HEK293 (cell line): Measurements from ENCODE around the gene LIG3.

Experiments used
- BCL11A ChIP-seq: fragments of 450-650 bp; formaldehyde crosslinking; IDR thresholded peaks from 2 replicates; pipeline ENCODE4 v1.5.1; 2016; ENCODE audit warnings: low read depth, missing biosample characterization, missing genetic modification characterization
- GFI1B ChIP-seq: fragments of 450-650 bp; formaldehyde crosslinking; IDR thresholded peaks from 2 replicates; pipeline ENCODE4 v1.5.1; 2016; ENCODE audit warnings: missing biosample characterization, missing genetic modification characterization
- HOXA7 ChIP-seq: sonication (generic); formaldehyde crosslinking; IDR thresholded peaks from 2 replicates; pipeline ENCODE4 v1.8.1; 2022; ENCODE audit warnings: missing genetic modification reagents, borderline replicate concordance
- KLF16 ChIP-seq: fragments of 450-650 bp; formaldehyde crosslinking; IDR thresholded peaks from 2 replicates; pipeline ENCODE4 v1.5.1; 2017; ENCODE audit warnings: missing biosample characterization, missing genetic modification characterization
- KLF8 ChIP-seq: fragments of 450-650 bp; formaldehyde crosslinking; IDR thresholded peaks from 2 replicates; pipeline ENCODE4 v1.5.1; 2016; ENCODE audit warnings: missing biosample characterization, missing genetic modification characterization
- PBX3 ChIP-seq: sonication (generic); formaldehyde crosslinking; IDR thresholded peaks from 2 replicates; pipeline ENCODE4 v1.8.1; 2022; ENCODE audit warnings: mild to moderate bottlenecking, moderate library complexity, missing genetic modification reagents
- REST ChIP-seq: fragments of 450-650 bp; formaldehyde crosslinking; IDR thresholded peaks from 2 replicates; pipeline ENCODE4 v1.5.1; 2016; ENCODE audit warnings: missing biosample characterization, missing genetic modification characterization
- SCRT1 ChIP-seq: fragments of 450-650 bp; formaldehyde crosslinking; IDR thresholded peaks from 2 replicates; pipeline ENCODE4 v1.5.1; 2016; ENCODE audit warnings: missing biosample characterization, missing genetic modification characterization, borderline replicate concordance
- TRIM28 ChIP-seq: IDR thresholded peaks from 2 replicates; pipeline ENCODE4 v1.6.1; 2011; ENCODE audit warnings: low read length, control low read depth, borderline replicate concordance
- WT1 ChIP-seq: fragments of 450-650 bp; formaldehyde crosslinking; IDR thresholded peaks from 2 replicates; pipeline ENCODE4 v1.5.1; 2016; ENCODE audit warnings: missing biosample characterization, missing genetic modification characterization
- ZBTB11 ChIP-seq: fragments of 450-650 bp; formaldehyde crosslinking; conservative IDR thresholded peaks from 2 replicates; pipeline ENCODE4 v1.5.1; 2016; ENCODE audit warnings: low read depth, missing biosample characterization, missing genetic modification characterization
- ZBTB20 ChIP-seq: fragments of 450-650 bp; formaldehyde crosslinking; IDR thresholded peaks from 2 replicates; pipeline ENCODE4 v1.5.1; 2016; ENCODE audit warnings: missing biosample characterization, missing genetic modification characterization
- ZBTB44 ChIP-seq: fragments of 450-650 bp; IDR thresholded peaks from 2 replicates; pipeline ENCODE4 v1.5.1; 2018; ENCODE audit warnings: missing biosample characterization, mild to moderate bottlenecking, missing genetic modification characterization
- ZFP3 ChIP-seq: fragments of 450-650 bp; formaldehyde crosslinking; IDR thresholded peaks from 2 replicates; pipeline ENCODE4 v1.5.1; 2016; ENCODE audit warnings: low read depth, missing biosample characterization, missing genetic modification characterization
- ZFP37 ChIP-seq: fragments of 450-650 bp; formaldehyde crosslinking; IDR thresholded peaks from 2 replicates; pipeline ENCODE4 v1.5.1; 2016; ENCODE audit warnings: missing biosample characterization, missing genetic modification characterization
- ZFP41 ChIP-seq: fragments of 450-650 bp; formaldehyde crosslinking; IDR thresholded peaks from 2 replicates; pipeline ENCODE4 v1.5.1; 2016; ENCODE audit warnings: missing biosample characterization, missing genetic modification characterization, borderline replicate concordance
- ZNF169 ChIP-seq: fragments of 450-650 bp; formaldehyde crosslinking; IDR thresholded peaks from 2 replicates; pipeline ENCODE4 v1.5.1; 2016; ENCODE audit warnings: missing biosample characterization, missing genetic modification characterization
- ZNF211 ChIP-seq: fragments of 450-650 bp; formaldehyde crosslinking; IDR thresholded peaks from 2 replicates; pipeline ENCODE4 v1.5.1; 2016; ENCODE audit warnings: low read depth, missing biosample characterization, missing genetic modification characterization
- ZNF223 ChIP-seq: fragments of 450-650 bp; formaldehyde crosslinking; IDR thresholded peaks from 2 replicates; pipeline ENCODE4 v1.5.1; 2016; ENCODE audit warnings: missing biosample characterization, missing genetic modification characterization
- ZNF350 ChIP-seq: fragments of 450-650 bp; formaldehyde crosslinking; IDR thresholded peaks from 2 replicates; pipeline ENCODE4 v1.5.0; 2017; ENCODE audit warnings: missing biosample characterization, mild to moderate bottlenecking, missing genetic modification characterization
- ZNF488 ChIP-seq: fragments of 450-650 bp; formaldehyde crosslinking; IDR thresholded peaks from 2 replicates; pipeline ENCODE4 v1.5.1; 2016; ENCODE audit warnings: missing biosample characterization, missing genetic modification characterization
- ZNF791 ChIP-seq: fragments of 450-650 bp; formaldehyde crosslinking; IDR thresholded peaks from 2 replicates; pipeline ENCODE4 v1.5.1; 2016; ENCODE audit warnings: missing biosample characterization, missing genetic modification characterization
- TF ChIP-seq, protein P1 (sequence below): fragments of 450-650 bp; formaldehyde crosslinking; IDR thresholded peaks from 2 replicates; pipeline ENCODE4 v1.5.1; 2016; ENCODE audit warnings: missing biosample characterization, missing genetic modification characterization, low read depth
- TF ChIP-seq, protein P2 (sequence below): fragments of 450-650 bp; IDR thresholded peaks from 2 replicates; pipeline ENCODE4 v1.5.1; 2018; ENCODE audit warnings: missing biosample characterization, missing genetic modification characterization
- TF ChIP-seq, protein P3 (sequence below): fragments of 450-650 bp; formaldehyde crosslinking; IDR thresholded peaks from 2 replicates; pipeline ENCODE4 v1.5.1; 2016; ENCODE audit warnings: missing biosample characterization, missing genetic modification characterization

The LIG3 gene

DNA sequence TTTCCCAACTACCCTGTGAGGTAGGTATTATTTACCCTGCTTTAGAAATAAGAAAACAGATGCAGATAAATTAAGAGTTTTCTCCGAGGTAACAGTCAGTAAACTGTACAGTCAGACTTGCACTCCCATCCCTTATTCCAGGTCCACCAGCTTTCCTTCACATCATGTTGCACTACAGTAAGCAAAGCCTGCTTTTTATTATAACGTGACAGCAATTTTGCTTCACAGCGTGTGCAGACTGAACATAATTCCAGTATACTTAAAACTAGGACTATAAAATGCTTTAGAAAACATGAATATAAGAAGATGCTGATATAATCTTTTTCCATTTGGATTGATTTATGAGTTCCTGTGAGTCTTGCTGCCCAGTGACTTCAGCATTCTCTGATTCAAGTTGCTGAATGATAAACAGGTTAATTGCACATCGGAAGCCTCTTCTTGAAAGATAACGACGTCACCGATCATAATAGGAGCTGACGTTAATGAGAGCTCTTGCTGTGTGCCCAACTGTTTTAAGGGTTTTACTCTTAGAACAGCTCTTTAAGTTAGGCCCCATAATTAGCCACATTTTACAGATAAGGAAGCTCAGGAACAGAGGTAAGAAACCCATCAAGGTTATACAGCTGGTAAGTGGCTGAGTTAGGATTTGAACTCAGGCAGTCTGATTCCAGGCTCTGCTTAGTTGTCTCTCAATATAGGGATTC lies 1.4 kb downstream of the LIG3 start (continued):
- peak; percentile 98 for TF ChIP-seq BCL11A (tag by site-specific recombination)
- TF ChIP-seq ZFP37 (tag by site-specific recombination), result no peak
- peak; percentile 75 for TF ChIP-seq KLF16
- TF ChIP-seq, protein P1, sequence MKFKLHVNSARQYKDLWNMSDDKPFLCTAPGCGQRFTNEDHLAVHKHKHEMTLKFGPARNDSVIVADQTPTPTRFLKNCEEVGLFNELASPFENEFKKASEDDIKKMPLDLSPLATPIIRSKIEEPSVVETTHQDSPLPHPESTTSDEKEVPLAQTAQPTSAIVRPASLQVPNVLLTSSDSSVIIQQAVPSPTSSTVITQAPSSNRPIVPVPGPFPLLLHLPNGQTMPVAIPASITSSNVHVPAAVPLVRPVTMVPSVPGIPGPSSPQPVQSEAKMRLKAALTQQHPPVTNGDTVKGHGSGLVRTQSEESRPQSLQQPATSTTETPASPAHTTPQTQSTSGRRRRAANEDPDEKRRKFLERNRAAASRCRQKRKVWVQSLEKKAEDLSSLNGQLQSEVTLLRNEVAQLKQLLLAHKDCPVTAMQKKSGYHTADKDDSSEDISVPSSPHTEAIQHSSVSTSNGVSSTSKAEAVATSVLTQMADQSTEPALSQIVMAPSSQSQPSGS (tag by site-specific recombination), result peak; percentile 97
- TF ChIP-seq ZNF350 (tag by site-specific recombination), result no peak
- TF ChIP-seq, protein P2, sequence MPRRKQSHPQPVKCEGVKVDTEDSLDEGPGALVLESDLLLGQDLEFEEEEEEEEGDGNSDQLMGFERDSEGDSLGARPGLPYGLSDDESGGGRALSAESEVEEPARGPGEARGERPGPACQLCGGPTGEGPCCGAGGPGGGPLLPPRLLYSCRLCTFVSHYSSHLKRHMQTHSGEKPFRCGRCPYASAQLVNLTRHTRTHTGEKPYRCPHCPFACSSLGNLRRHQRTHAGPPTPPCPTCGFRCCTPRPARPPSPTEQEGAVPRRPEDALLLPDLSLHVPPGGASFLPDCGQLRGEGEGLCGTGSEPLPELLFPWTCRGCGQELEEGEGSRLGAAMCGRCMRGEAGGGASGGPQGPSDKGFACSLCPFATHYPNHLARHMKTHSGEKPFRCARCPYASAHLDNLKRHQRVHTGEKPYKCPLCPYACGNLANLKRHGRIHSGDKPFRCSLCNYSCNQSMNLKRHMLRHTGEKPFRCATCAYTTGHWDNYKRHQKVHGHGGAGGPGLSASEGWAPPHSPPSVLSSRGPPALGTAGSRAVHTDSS (tag by site-specific recombination), result no peak; the same call in 1 of the 2 replicates
- no peak for TF ChIP-seq ZNF791 (tag by site-specific recombination)
- TF ChIP-seq ZBTB44 (tag by site-specific recombination), result peak; percentile 85
- TF ChIP-seq WT1, result peak; percentile 92
- TF ChIP-seq ZNF169 (tag by site-specific recombination), result no peak
- peak; percentile 43; the same call in 1 of the 2 replicates for TF ChIP-seq TRIM28
- TF ChIP-seq ZFP41 (tag by site-specific recombination), result no peak
- no peak for TF ChIP-seq ZBTB11
- TF ChIP-seq ZFP3 (tag by site-specific recombination), result peak; percentile 13; the same call in 1 of the 2 replicates
- TF ChIP-seq ZNF211 (tag by site-specific recombination), result no peak
- TF ChIP-seq REST (tag by site-specific recombination), result peak; percentile 43; the same call in 1 of the 2 replicates
- TF ChIP-seq PBX3 (CRISPR knock-in tag), result no peak
- no peak for TF ChIP-seq ZNF223 (tag by site-specific recombination)
- peak; percentile 99 for TF ChIP-seq GFI1B (tag by site-specific recombination)
- no peak for TF ChIP-seq HOXA7 (CRISPR knock-in tag)
- peak; percentile 95 for TF ChIP-seq SCRT1
- TF ChIP-seq ZNF488 (tag by site-specific recombination), result peak; percentile 99
- TF ChIP-seq ZBTB20, result no peak
- TF ChIP-seq, protein P3, sequence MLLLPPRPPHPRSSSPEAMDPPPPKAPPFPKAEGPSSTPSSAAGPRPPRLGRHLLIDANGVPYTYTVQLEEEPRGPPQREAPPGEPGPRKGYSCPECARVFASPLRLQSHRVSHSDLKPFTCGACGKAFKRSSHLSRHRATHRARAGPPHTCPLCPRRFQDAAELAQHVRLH, result peak; percentile 99
- TF ChIP-seq KLF8 (tag by site-specific recombination), result peak; percentile 92
